HepG2 (cell line): Measurements from ENCODE around the gene GMEB2.

Source experiments
- CTCF ChIP-seq: sonication (generic); formaldehyde crosslinking; IDR thresholded peaks from 2 replicates; pipeline ENCODE4 v1.5.0; 2020; ENCODE audit warnings: mild to moderate bottlenecking, missing genetic modification reagents, moderate library complexity
- MAFK ChIP-seq, 2 experiments: IDR thresholded peaks in 1 of 2; conservative IDR thresholded peaks in 1 of 2; 2 replicates each; pipeline ENCODE4 v1.6.1; 2011; ENCODE audit warnings: improper control_type of control experiment in 2 of 2, low read length in 2 of 2
- SUZ12 ChIP-seq: fragments of 150-350 bp; IDR thresholded peaks from 2 replicates; pipeline ENCODE4 v1.6.1; 2014; ENCODE audit warnings: low read depth, low read length
- ZFP82 ChIP-seq: sonication (generic); formaldehyde crosslinking; IDR thresholded peaks from 2 replicates; pipeline ENCODE4 v1.5.1; 2020; ENCODE audit warnings: mild to moderate bottlenecking, missing genetic modification reagents, borderline replicate concordance
- TF ChIP-seq, protein P1 (sequence below): sonication (generic); formaldehyde crosslinking; IDR thresholded peaks from 2 replicates; pipeline ENCODE4 v1.5.0; 2020; ENCODE audit warnings: mild to moderate bottlenecking, missing genetic modification reagents

DNA sequence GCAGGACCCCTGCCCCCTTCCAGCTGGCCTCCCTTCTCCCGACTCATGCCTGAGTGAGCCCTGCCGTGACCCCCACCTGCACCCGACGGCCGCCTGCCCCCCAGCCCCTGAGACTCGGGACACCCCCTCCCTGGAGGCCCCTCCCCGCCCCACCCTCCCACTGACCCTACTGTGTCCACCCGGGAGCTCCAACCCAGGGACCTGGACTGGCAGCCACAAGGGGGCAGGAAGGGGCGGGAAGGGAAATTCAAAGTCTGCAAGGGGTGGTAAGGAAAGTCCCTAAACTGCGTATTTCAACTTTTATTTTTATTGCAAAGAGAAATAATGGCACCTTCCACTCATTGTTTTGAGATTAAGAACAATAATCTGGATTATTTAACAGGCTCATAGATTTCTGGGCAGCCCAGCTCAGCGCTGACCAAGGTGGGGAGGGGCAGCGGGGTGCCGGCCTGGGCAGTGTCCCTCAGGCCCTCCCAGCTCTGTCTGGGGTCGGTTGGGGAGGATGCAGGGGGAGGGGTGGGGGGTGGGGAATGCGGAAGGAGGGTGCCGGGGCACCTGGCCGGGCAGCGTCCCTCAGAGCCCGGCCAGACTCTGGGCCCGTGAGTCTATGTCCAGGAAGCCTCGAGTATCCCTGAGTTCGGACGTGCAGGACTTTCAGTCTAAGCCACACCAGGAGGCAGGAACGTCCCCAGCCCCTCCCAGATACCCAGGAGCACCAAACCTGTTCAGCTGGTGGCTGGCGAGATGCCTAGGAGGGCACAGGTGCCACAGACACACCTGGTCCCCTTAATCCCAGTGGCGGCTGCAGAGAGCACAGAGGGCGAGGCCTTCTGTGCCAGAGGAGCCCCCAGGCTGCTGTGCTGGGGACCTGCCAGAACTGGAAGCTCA is 88.5 kb downstream of the GMEB2 start:
- TF ChIP-seq CTCF (CRISPR knock-in tag), result no peak; the same call in 1 of the 2 replicates
- TF ChIP-seq, protein P1, sequence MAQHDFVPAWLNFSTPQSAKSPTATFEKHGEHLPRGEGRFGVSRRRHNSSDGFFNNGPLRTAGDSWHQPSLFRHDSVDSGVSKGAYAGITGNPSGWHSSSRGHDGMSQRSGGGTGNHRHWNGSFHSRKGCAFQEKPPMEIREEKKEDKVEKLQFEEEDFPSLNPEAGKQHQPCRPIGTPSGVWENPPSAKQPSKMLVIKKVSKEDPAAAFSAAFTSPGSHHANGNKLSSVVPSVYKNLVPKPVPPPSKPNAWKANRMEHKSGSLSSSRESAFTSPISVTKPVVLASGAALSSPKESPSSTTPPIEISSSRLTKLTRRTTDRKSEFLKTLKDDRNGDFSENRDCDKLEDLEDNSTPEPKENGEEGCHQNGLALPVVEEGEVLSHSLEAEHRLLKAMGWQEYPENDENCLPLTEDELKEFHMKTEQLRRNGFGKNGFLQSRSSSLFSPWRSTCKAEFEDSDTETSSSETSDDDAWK (CRISPR knock-in tag), result no peak
- TF ChIP-seq MAFK (conservative IDR thresholded peaks at IDR 0.05 in 1 of 2, IDR thresholded peaks at IDR 0.05 in 1 of 2; ENCODE audit: low read length in 2 of 2), result no peak
- TF ChIP-seq ZFP82, result no peak; the same call in 1 of the 2 replicates
- no peak for TF ChIP-seq SUZ12
